HepG2 (cell line): ENCODE results near the gene UTS2R. TPM values are rescaled to one million over a fixed set of nuclear protein-coding genes. Genes with fewer than 3 reads are reported as not detected.

Experiments used
- CREB1 ChIP-seq, 2 experiments: fragments of 450-650 bp in 1 of 2; IDR thresholded peaks; 2 replicates each; pipeline ENCODE4 v1.6.1; 2016 to 2017; ENCODE audit warnings: control low read depth in 1 of 2, mild to moderate bottlenecking in 1 of 2, missing compliant biosample characterization in 1 of 2, missing genetic modification characterization in 1 of 2
- HES4 ChIP-seq: sonication (generic); formaldehyde crosslinking; IDR thresholded peaks from 2 replicates; pipeline ENCODE4 v1.9.0; 2021; ENCODE audit warnings: mild to moderate bottlenecking, missing genetic modification reagents, borderline replicate concordance
- HNF4A ChIP-seq: sonication (generic); formaldehyde crosslinking; IDR thresholded peaks from 2 replicates; pipeline ENCODE4 v1.4.0; 2020; ENCODE audit warnings: missing genetic modification reagents
- HOMEZ ChIP-seq: IDR thresholded peaks from 2 replicates; pipeline ENCODE4 v1.6.1; 2016; ENCODE audit warnings: low read depth
- MXD3 ChIP-seq: IDR thresholded peaks from 2 replicates; pipeline ENCODE4 v1.6.1; 2016; ENCODE audit warnings: mild to moderate bottlenecking, missing biosample characterization, missing genetic modification reagents
- NFE2 ChIP-seq: sonication (generic); formaldehyde crosslinking; IDR thresholded peaks from 2 replicates; pipeline ENCODE4 v1.4.0; 2020; ENCODE audit warnings: missing genetic modification reagents
- NRL ChIP-seq: sonication (generic); formaldehyde crosslinking; IDR thresholded peaks from 2 replicates; pipeline ENCODE4 v1.5.0; 2020; ENCODE audit warnings: missing genetic modification reagents, mild to moderate bottlenecking, moderate library complexity, borderline replicate concordance
- REPIN1 ChIP-seq: sonication (generic); formaldehyde crosslinking; IDR thresholded peaks from 2 replicates; pipeline ENCODE4 v1.8.0; 2022; ENCODE audit warnings: missing genetic modification reagents, low read depth, mild to moderate bottlenecking, borderline replicate concordance
- SMAD1 ChIP-seq: sonication (generic); formaldehyde crosslinking; IDR thresholded peaks from 2 replicates; pipeline ENCODE4 v1.4.0; 2020; ENCODE audit warnings: missing genetic modification reagents, low read depth, mild to moderate bottlenecking, borderline replicate concordance
- ZBTB33 ChIP-seq: sonication (generic); formaldehyde crosslinking; IDR thresholded peaks from 2 replicates; pipeline ENCODE4 v1.4.0; 2020; ENCODE audit warnings: missing genetic modification reagents
- ZNF20 ChIP-seq: sonication (generic); formaldehyde crosslinking; IDR thresholded peaks from 2 replicates; pipeline ENCODE4 v1.4.0; 2020; ENCODE audit warnings: mild to moderate bottlenecking, moderate library complexity, missing genetic modification reagents
- ZNF326 ChIP-seq: sonication (generic); formaldehyde crosslinking; IDR thresholded peaks from 2 replicates; pipeline ENCODE4 v1.4.0; 2020; ENCODE audit warnings: missing genetic modification reagents, borderline replicate concordance
- ZNF407 ChIP-seq: sonication (generic); formaldehyde crosslinking; IDR thresholded peaks from one replicate; pipeline ENCODE4 v1.5.1; 2020; ENCODE audit warnings: mild to moderate bottlenecking, missing genetic modification reagents; ENCODE audit errors: not compliant biosample characterization
- ZNF614 ChIP-seq: IDR thresholded peaks from 2 replicates; pipeline ENCODE4 v1.6.1; 2018; ENCODE audit warnings: missing biosample characterization, missing genetic modification reagents, inconsistent platforms, borderline replicate concordance
- ZNF782 ChIP-seq: sonication (generic); formaldehyde crosslinking; IDR thresholded peaks from 2 replicates; pipeline ENCODE4 v1.4.0; 2020; ENCODE audit warnings: missing genetic modification reagents, mild to moderate bottlenecking, borderline replicate concordance
- ZSCAN25 ChIP-seq: sonication (generic); formaldehyde crosslinking; IDR thresholded peaks from 2 replicates; pipeline ENCODE4 v1.8.0; 2022; ENCODE audit warnings: mild to moderate bottlenecking, missing genetic modification reagents
- polyA plus RNA-seq, 8 experiments: library from polyadenylated mRNA; depleted of rRNA in 3 of 8; stranded (reverse) in 7 of 8; unstranded in 1 of 8; fragments of >200 nt; fragmentation: Illumina TruSeq in 4 of 8; extraction: Trizol in 4 of 8; gene quantifications; 2 replicates each; pipeline versions ENCODE4 v1.2.1 to v1.2.3, GENCODE V29; 2011 to 2016; ENCODE audit warnings: low read depth in 4 of 8, missing spikeins in 1 of 8, mixed read lengths in 1 of 8; ENCODE audit not compliant: insufficient read depth in 1 of 8
- total RNA-seq, 5 experiments: library from RNA; depleted of rRNA; stranded (reverse); fragments of >200 nt; fragmentation: Illumina TruSeq; extraction: Trizol; gene quantifications; 2 replicates each; pipeline ENCODE4 v1.2.3, GENCODE V29; 2016; ENCODE audit warnings: low read depth in 1 of 5

UTS2R gene
- total and polyA plus RNA-seq, 2 of the 13 experiments (the other 11 are each of a cell fraction or from before 2014, with no cell fraction given), result 0.13 to 0.15 TPM

- peak; percentile 90 for TF ChIP-seq ZBTB33 (CRISPR knock-in tag)
- 0 out of 2 replicates have a peak, but pooled peaks have one; percentile 40 for TF ChIP-seq HES4 (CRISPR knock-in tag)
- peak; percentile 26; the same call in 1 of the 2 replicates for TF ChIP-seq HNF4A (CRISPR knock-in tag)
- peak; percentile 75 for TF ChIP-seq ZNF614 (CRISPR knock-in tag)
- 0 out of 2 replicates have a peak, but pooled peaks have one; percentile 54 for TF ChIP-seq REPIN1
- no peak for TF ChIP-seq ZNF782 (CRISPR knock-in tag)
- TF ChIP-seq MXD3 (CRISPR knock-in tag), result peak; percentile 71
- TF ChIP-seq ZNF326 (CRISPR knock-in tag), result no peak
- peak; percentile 31; the same call in 1 of the 2 replicates for TF ChIP-seq NRL (CRISPR knock-in tag)
- peak; percentile 68; the same call in 1 of the 2 replicates for TF ChIP-seq ZSCAN25 (CRISPR knock-in tag)
- no peak for TF ChIP-seq ZNF20 (CRISPR knock-in tag)
- no peak for TF ChIP-seq SMAD1 (CRISPR knock-in tag)
- TF ChIP-seq CREB1 (IDR thresholded peaks at IDR 0.05), result 0 out of 2 replicates have a peak, but pooled peaks have one; percentile 16
- no peak for TF ChIP-seq CREB1 (CRISPR knock-in tag; IDR thresholded peaks at IDR 0.05)
- peak; percentile 18 for TF ChIP-seq ZNF407 (CRISPR knock-in tag)
- TF ChIP-seq HOMEZ (CRISPR knock-in tag), result 0 out of 2 replicates have a peak, but pooled peaks have one; percentile 20
- no peak for TF ChIP-seq NFE2 (CRISPR knock-in tag)
Observed at GRCh38 chr17:82388223-82388921, 16.8 kb downstream of the UTS2R start (continued).
